ENCODE data around the gene DHCR7.

DNA sequence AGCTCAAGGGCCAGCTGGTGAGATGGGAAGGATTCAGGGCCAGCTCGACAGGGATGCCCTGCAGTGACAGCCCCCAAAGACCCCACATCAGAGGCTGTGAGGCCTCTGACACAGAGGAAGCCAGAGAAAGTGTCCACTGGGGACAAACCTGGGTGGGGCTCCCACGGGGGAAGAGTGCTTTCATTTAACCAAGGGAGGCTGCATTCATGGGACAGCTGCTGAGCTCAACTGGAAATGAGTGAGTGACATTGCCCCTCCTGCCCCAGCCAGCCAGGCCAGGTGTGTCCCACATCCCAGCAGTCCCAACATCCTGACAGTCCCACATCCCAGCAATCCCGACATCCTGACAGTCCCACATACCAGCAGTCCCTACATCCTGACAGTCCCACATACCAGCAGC lies 61.0 kb downstream of the DHCR7 start:
- TF ChIP-seq, protein P1, sequence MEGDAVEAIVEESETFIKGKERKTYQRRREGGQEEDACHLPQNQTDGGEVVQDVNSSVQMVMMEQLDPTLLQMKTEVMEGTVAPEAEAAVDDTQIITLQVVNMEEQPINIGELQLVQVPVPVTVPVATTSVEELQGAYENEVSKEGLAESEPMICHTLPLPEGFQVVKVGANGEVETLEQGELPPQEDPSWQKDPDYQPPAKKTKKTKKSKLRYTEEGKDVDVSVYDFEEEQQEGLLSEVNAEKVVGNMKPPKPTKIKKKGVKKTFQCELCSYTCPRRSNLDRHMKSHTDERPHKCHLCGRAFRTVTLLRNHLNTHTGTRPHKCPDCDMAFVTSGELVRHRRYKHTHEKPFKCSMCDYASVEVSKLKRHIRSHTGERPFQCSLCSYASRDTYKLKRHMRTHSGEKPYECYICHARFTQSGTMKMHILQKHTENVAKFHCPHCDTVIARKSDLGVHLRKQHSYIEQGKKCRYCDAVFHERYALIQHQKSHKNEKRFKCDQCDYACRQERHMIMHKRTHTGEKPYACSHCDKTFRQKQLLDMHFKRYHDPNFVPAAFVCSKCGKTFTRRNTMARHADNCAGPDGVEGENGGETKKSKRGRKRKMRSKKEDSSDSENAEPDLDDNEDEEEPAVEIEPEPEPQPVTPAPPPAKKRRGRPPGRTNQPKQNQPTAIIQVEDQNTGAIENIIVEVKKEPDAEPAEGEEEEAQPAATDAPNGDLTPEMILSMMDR (IDR thresholded peaks at IDR 0.05 in 4 of 5, conservative IDR thresholded peaks at IDR 0.05 in 1 of 5) = no peak
- TF ChIP-seq POLR2A (IDR thresholded peaks at IDR 0.05) = no peak
